NT2/D1 (cell line): Measurements from ENCODE around the gene RUNX2.

Experiments
- SUZ12 ChIP-seq: IDR thresholded peaks from 2 replicates; pipeline ENCODE4 v1.6.1; 2011; ENCODE audit not compliant: insufficient read length, insufficient read depth; ENCODE audit errors: extremely low read depth
- ZNF274 ChIP-seq: IDR thresholded peaks from 2 replicates; pipeline ENCODE4 v1.6.1; 2011; ENCODE audit warnings: mild to moderate bottlenecking, low read depth, low read length

GRCh38 chr6:45687570-45687969, 359.4 kb downstream of the RUNX2 start:
- TF ChIP-seq ZNF274 (no peak), SUZ12 (no peak)
